Liver (tissue), 3 donors: ENCODE measurements around the gene TMEM229A.

ENCODE experiments used
- ATF3 ChIP-seq: IDR thresholded peaks from 2 replicates; pipeline ENCODE4 v1.6.1; 2016; ENCODE audit warnings: antibody characterized with exemption
- EGR1 ChIP-seq, 2 donors: IDR thresholded peaks; 2 replicates each; pipeline ENCODE4 v1.6.1; 2016 to 2018; ENCODE audit warnings: antibody characterized with exemption in 2 of 2, low read depth in 2 of 2
- RAD21 ChIP-seq, 2 donors: IDR thresholded peaks; 2 replicates each; pipeline ENCODE4 v1.6.1; 2016; ENCODE audit warnings: antibody characterized with exemption in 2 of 2, mild to moderate bottlenecking in 2 of 2
- SP1 ChIP-seq: IDR thresholded peaks from 2 replicates; pipeline ENCODE4 v1.6.1; 2018; ENCODE audit warnings: antibody characterized with exemption, mild to moderate bottlenecking
- TAF1 ChIP-seq: conservative IDR thresholded peaks from 2 replicates; pipeline ENCODE4 v1.6.1; 2016; ENCODE audit warnings: antibody characterized with exemption, mild to moderate bottlenecking
- YY1 ChIP-seq: IDR thresholded peaks from 2 replicates; pipeline ENCODE4 v1.6.1; 2016; ENCODE audit warnings: antibody characterized with exemption, mild to moderate bottlenecking
- ZBTB33 ChIP-seq: IDR thresholded peaks from 2 replicates; pipeline ENCODE4 v1.6.1; 2016; ENCODE audit warnings: antibody characterized with exemption
- TF ChIP-seq, protein P1 (sequence below): IDR thresholded peaks from 2 replicates; pipeline ENCODE4 v1.6.1; 2016; ENCODE audit warnings: antibody characterized with exemption, mild to moderate bottlenecking
- TF ChIP-seq, protein P2 (sequence below): IDR thresholded peaks from 2 replicates; pipeline ENCODE4 v1.6.1; 2016; ENCODE audit warnings: antibody characterized with exemption
- TF ChIP-seq, protein P3 (sequence below): fragments of 150-350 bp; IDR thresholded peaks from 2 replicates; pipeline ENCODE4 v1.5.1; 2017; ENCODE audit warnings: improper control_type of control experiment, low read depth, low read length; ENCODE audit not compliant: missing input control
- donor health status: healthy.
- donor health status: healthy.

DNA sequence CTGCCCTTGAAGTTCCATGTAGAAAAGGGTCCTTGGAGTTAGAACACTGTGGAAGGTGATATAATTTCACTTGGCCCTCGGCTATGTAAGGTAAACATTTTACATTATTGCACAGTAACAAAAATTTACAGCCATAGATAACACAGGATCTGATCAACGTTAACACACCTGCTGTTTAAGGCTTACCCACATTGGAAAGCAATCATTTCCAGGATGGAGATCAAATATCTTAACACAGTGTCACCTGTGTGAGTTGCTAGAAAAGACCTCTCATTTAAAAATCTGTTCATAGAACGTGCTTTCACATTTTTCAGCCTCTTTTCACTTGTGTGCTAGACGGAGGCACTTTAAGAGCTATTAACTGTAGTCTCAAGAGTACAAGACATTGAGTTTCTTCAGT lies 1.9 kb downstream of the TMEM229A start:
- TF ChIP-seq, protein P1, sequence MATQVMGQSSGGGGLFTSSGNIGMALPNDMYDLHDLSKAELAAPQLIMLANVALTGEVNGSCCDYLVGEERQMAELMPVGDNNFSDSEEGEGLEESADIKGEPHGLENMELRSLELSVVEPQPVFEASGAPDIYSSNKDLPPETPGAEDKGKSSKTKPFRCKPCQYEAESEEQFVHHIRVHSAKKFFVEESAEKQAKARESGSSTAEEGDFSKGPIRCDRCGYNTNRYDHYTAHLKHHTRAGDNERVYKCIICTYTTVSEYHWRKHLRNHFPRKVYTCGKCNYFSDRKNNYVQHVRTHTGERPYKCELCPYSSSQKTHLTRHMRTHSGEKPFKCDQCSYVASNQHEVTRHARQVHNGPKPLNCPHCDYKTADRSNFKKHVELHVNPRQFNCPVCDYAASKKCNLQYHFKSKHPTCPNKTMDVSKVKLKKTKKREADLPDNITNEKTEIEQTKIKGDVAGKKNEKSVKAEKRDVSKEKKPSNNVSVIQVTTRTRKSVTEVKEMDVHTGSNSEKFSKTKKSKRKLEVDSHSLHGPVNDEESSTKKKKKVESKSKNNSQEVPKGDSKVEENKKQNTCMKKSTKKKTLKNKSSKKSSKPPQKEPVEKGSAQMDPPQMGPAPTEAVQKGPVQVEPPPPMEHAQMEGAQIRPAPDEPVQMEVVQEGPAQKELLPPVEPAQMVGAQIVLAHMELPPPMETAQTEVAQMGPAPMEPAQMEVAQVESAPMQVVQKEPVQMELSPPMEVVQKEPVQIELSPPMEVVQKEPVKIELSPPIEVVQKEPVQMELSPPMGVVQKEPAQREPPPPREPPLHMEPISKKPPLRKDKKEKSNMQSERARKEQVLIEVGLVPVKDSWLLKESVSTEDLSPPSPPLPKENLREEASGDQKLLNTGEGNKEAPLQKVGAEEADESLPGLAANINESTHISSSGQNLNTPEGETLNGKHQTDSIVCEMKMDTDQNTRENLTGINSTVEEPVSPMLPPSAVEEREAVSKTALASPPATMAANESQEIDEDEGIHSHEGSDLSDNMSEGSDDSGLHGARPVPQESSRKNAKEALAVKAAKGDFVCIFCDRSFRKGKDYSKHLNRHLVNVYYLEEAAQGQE: no peak
- TF ChIP-seq, protein P2, sequence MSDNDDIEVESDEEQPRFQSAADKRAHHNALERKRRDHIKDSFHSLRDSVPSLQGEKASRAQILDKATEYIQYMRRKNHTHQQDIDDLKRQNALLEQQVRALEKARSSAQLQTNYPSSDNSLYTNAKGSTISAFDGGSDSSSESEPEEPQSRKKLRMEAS: no peak
- TF ChIP-seq RAD21 (IDR thresholded peaks at IDR 0.05): no peak
- TF ChIP-seq, protein P3, sequence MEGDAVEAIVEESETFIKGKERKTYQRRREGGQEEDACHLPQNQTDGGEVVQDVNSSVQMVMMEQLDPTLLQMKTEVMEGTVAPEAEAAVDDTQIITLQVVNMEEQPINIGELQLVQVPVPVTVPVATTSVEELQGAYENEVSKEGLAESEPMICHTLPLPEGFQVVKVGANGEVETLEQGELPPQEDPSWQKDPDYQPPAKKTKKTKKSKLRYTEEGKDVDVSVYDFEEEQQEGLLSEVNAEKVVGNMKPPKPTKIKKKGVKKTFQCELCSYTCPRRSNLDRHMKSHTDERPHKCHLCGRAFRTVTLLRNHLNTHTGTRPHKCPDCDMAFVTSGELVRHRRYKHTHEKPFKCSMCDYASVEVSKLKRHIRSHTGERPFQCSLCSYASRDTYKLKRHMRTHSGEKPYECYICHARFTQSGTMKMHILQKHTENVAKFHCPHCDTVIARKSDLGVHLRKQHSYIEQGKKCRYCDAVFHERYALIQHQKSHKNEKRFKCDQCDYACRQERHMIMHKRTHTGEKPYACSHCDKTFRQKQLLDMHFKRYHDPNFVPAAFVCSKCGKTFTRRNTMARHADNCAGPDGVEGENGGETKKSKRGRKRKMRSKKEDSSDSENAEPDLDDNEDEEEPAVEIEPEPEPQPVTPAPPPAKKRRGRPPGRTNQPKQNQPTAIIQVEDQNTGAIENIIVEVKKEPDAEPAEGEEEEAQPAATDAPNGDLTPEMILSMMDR: no peak
- no peak for TF ChIP-seq SP1
- no peak for TF ChIP-seq ATF3
- TF ChIP-seq YY1: no peak
- no peak for TF ChIP-seq ZBTB33
- TF ChIP-seq EGR1 (IDR thresholded peaks at IDR 0.05; ENCODE audit: low read depth in 2 of 2): no peak
- TF ChIP-seq TAF1: no peak
